MM.1S (cell line): ENCODE data around the gene GRIK1.

Source experiments
- DNase-seq: peaks from one replicate; pipeline ENCODE4 v3.0.0-alpha.2; 2015
- H2AFZ ChIP-seq: fragments of 300-600 bp; sonication (generic); 2 replicates; pipeline ENCODE4 v1.6.0; 2016; ENCODE audit warnings: antibody characterized with exemption, low read length
- H3F3A ChIP-seq: fragments of 300-600 bp; sonication (generic); 2 replicates; pipeline ENCODE4 v1.6.1; 2016; ENCODE audit warnings: mild to moderate bottlenecking, antibody characterized with exemption, low read length, moderate library complexity, mixed read lengths; ENCODE audit not compliant: insufficient read depth
- H3K27ac ChIP-seq: fragments of 300-600 bp; sonication (generic); 2 replicates; pipeline ENCODE4 v1.5.1; 2016; ENCODE audit warnings: mild to moderate bottlenecking, low read length
- H3K27me3 ChIP-seq: fragments of 300-600 bp; sonication (generic); replicated peaks from 2 replicates; pipeline ENCODE4 v1.6.0; 2016; ENCODE audit warnings: low read length; ENCODE audit not compliant: insufficient read depth
- H3K36me3 ChIP-seq: fragments of 300-600 bp; sonication (generic); replicated peaks from 2 replicates; pipeline ENCODE4 v1.6.1; 2016; ENCODE audit warnings: mild to moderate bottlenecking, low read length, mixed read lengths; ENCODE audit not compliant: insufficient read depth
- H3K4me1 ChIP-seq: fragments of 300-600 bp; sonication (generic); 2 replicates; pipeline ENCODE4 v1.6.1; 2016; ENCODE audit warnings: low read length, mixed read lengths
- H3K4me2 ChIP-seq: fragments of 300-600 bp; sonication (generic); 2 replicates; pipeline ENCODE4 v1.6.0; 2016; ENCODE audit warnings: low read depth, low read length
- H3K4me3 ChIP-seq: fragments of 300-600 bp; sonication (generic); 2 replicates; pipeline ENCODE4 v1.5.1; 2016; ENCODE audit warnings: low read length, mixed read lengths
- H3K79me2 ChIP-seq: fragments of 300-600 bp; sonication (generic); 2 replicates; pipeline ENCODE4 v1.6.1; 2016; ENCODE audit warnings: mixed run types, low read length, mixed read lengths
- H3K9ac ChIP-seq: fragments of 300-600 bp; sonication (generic); 2 replicates; pipeline ENCODE4 v1.6.1; 2016; ENCODE audit warnings: low read length, mixed read lengths
- H3K9me2 ChIP-seq: fragments of 300-600 bp; sonication (generic); replicated peaks from 2 replicates; pipeline ENCODE4 v1.6.1; 2016; ENCODE audit warnings: mild to moderate bottlenecking, low read length, mixed read lengths; ENCODE audit not compliant: insufficient read depth
- H3K9me3 ChIP-seq: fragments of 300-600 bp; sonication (generic); replicated peaks from 2 replicates; pipeline ENCODE4 v1.6.1; 2016; ENCODE audit warnings: mild to moderate bottlenecking, low read length, mixed read lengths; ENCODE audit not compliant: insufficient read depth
- H4K20me1 ChIP-seq: fragments of 300-600 bp; sonication (generic); 2 replicates; pipeline ENCODE4 v1.6.1; 2016; ENCODE audit warnings: mild to moderate bottlenecking, low read length, moderate library complexity, mixed read lengths; ENCODE audit not compliant: insufficient read depth
- EZH2 ChIP-seq: fragments of 300-600 bp; sonication (generic); optimal IDR thresholded peaks from 2 replicates; pipeline ENCODE3; 2017; ENCODE audit warnings: low read depth, mild to moderate bottlenecking, antibody characterized with exemption, low read length, mixed read lengths
- EZH2phosphoT487 ChIP-seq: fragments of 300-600 bp; sonication (generic); IDR thresholded peaks from 2 replicates; pipeline ENCODE4 v1.6.1; 2018; ENCODE audit warnings: antibody characterized with exemption, low read length
- TF ChIP-seq, protein P1 (sequence below): fragments of 300-600 bp; sonication (generic); IDR thresholded peaks from 2 replicates; pipeline ENCODE4 v1.5.1; 2016; ENCODE audit warnings: antibody characterized with exemption, low read length, mixed read lengths

GRIK1 gene

GRCh38 chr21:29621525-29621924 is 318.3 kb downstream of the GRIK1 start:
- no peaks in the 10 kb centered on the region for H3K4me1 ChIP-seq
- H3K27ac ChIP-seq = no peak overlapping the region
- H3K36me3 ChIP-seq = no peaks in the 10 kb centered on the region
- no peak overlapping the region for H3K4me3 ChIP-seq
- TF ChIP-seq EZH2 = no peak
- TF ChIP-seq, protein P1, sequence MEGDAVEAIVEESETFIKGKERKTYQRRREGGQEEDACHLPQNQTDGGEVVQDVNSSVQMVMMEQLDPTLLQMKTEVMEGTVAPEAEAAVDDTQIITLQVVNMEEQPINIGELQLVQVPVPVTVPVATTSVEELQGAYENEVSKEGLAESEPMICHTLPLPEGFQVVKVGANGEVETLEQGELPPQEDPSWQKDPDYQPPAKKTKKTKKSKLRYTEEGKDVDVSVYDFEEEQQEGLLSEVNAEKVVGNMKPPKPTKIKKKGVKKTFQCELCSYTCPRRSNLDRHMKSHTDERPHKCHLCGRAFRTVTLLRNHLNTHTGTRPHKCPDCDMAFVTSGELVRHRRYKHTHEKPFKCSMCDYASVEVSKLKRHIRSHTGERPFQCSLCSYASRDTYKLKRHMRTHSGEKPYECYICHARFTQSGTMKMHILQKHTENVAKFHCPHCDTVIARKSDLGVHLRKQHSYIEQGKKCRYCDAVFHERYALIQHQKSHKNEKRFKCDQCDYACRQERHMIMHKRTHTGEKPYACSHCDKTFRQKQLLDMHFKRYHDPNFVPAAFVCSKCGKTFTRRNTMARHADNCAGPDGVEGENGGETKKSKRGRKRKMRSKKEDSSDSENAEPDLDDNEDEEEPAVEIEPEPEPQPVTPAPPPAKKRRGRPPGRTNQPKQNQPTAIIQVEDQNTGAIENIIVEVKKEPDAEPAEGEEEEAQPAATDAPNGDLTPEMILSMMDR = no peak
- TF ChIP-seq EZH2phosphoT487 = no peak
- no peak overlapping the region for H2AFZ ChIP-seq
- no peak for DNase-seq
- no peaks in the 10 kb centered on the region for H4K20me1 ChIP-seq
- H3K9me2 ChIP-seq = no peaks in the 10 kb centered on the region
- no peak overlapping the region for H3K9ac ChIP-seq
- H3K4me2 ChIP-seq = no peak overlapping the region
- H3K9me3 ChIP-seq = no peaks in the 10 kb centered on the region
- H3K27me3 ChIP-seq = no peaks in the 10 kb centered on the region
- no peaks in the 10 kb centered on the region for H3K79me2 ChIP-seq
- H3F3A ChIP-seq = no peaks in the 10 kb centered on the region

GRCh38 chr21:29616209-29616751 is 323.5 kb downstream of the GRIK1 start:
- Histone ChIP-seq H4K20me1 (no peaks in the 10 kb centered on the region), H3K4me2 (no peak overlapping the region), H3K27me3 (no peaks in the 10 kb centered on the region), H3K27ac (no peak overlapping the region), H3K9ac (no peak overlapping the region), H3F3A (no peaks in the 10 kb centered on the region), H3K4me1 (no peaks in the 10 kb centered on the region), H2AFZ (no peak overlapping the region), H3K36me3 (no peaks in the 10 kb centered on the region), H3K4me3 (no peak overlapping the region), H3K9me2 (no peaks in the 10 kb centered on the region), H3K79me2 (no peaks in the 10 kb centered on the region), H3K9me3 (no peaks in the 10 kb centered on the region)
- DNase-seq = no peak
- TF ChIP-seq EZH2 (no peak), EZH2phosphoT487 (no peak)
- TF ChIP-seq, protein P1 = no peak

DNA sequence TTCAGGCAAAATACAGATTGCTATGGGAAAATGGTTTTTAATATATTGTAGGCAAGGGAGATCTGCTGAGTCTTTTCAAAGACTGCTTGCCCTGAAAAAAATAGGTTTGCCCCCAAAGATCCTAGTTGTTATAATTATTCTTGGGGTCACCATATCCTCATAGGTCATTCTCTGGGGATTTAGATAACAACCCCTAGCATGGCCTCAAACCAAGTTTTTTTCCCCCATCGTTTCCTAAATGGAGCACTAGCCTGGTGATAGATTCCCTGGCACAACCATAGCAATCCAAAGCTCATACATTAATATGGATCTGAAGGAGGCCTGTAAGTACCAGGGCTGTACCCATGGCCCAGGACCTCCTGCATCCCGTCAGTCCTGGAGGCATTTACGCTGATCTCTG is 325.9 kb downstream of the GRIK1 start:
- no peaks in the 10 kb centered on the region for H3F3A ChIP-seq
- H3K4me1 ChIP-seq = no peaks in the 10 kb centered on the region
- TF ChIP-seq, protein P1 = no peak
- TF ChIP-seq EZH2 = no peak
- TF ChIP-seq EZH2phosphoT487 = no peak
- no peaks in the 10 kb centered on the region for H3K9me2 ChIP-seq
- DNase-seq = no peak
- H3K9me3 ChIP-seq = no peaks in the 10 kb centered on the region
- H3K27ac ChIP-seq = no peak overlapping the region
- no peak overlapping the region for H3K9ac ChIP-seq
- no peaks in the 10 kb centered on the region for H3K79me2 ChIP-seq
- no peak overlapping the region for H3K4me2 ChIP-seq
- H3K27me3 ChIP-seq = no peaks in the 10 kb centered on the region
- no peak overlapping the region for H2AFZ ChIP-seq
- H4K20me1 ChIP-seq = no peaks in the 10 kb centered on the region
- H3K36me3 ChIP-seq = no peaks in the 10 kb centered on the region
- H3K4me3 ChIP-seq = no peak overlapping the region
